Activated CD4-positive, CD25-positive, alpha-beta regulatory T cell treated with anti-CD3 and anti-CD28 coated beads, Interleukin-2, amount 50 U/mL, for 16 hours (primary cell): ENCODE measurements around the gene PCSK2.

Source experiments
- DNase-seq: peaks from one replicate; pipeline ENCODE4 v3.0.0-alpha.2; 2020; ENCODE audit warnings: low read depth, low spot score

PCSK2 gene

GRCh38 chr20:17262786-17263185, 35.9 kb downstream of the PCSK2 start:
- no peak for DNase-seq

GRCh38 chr20:17273717-17274116, 46.9 kb downstream of the PCSK2 start:
- DNase-seq: no peak

- DNase-seq: no peak
Observed at GRCh38 chr20:17276101-17276500, 49.3 kb downstream of the PCSK2 start.

GRCh38 chr20:17281478-17281877, 54.6 kb downstream of the PCSK2 start:
- no peak for DNase-seq

GRCh38 chr20:17282501-17282900, 55.7 kb downstream of the PCSK2 start:
- DNase-seq: no peak

- no peak for DNase-seq
Observed at GRCh38 chr20:17287503-17287902, 60.7 kb downstream of the PCSK2 start.

- DNase-seq: no peak
Observed at GRCh38 chr20:17287998-17288397, 61.2 kb downstream of the PCSK2 start.

- no peak for DNase-seq
Observed at GRCh38 chr20:17295151-17295726, 68.4 kb downstream of the PCSK2 start.

GRCh38 chr20:17295991-17296390, 69.2 kb downstream of the PCSK2 start:
- no peak for DNase-seq

- no peak for DNase-seq
Observed at GRCh38 chr20:17298171-17298570, 71.3 kb downstream of the PCSK2 start.

- DNase-seq: no peak
Observed at GRCh38 chr20:17298751-17299150, 71.9 kb downstream of the PCSK2 start.

- DNase-seq: no peak
Observed at GRCh38 chr20:17300113-17300512, 73.3 kb downstream of the PCSK2 start.

- no peak for DNase-seq
Observed at GRCh38 chr20:17304774-17305173, 77.9 kb downstream of the PCSK2 start.

GRCh38 chr20:17306427-17306826, 79.6 kb downstream of the PCSK2 start:
- DNase-seq: no peak

GRCh38 chr20:17314264-17314663, 87.4 kb downstream of the PCSK2 start:
- DNase-seq: no peak

- no peak for DNase-seq
Observed at GRCh38 chr20:17315407-17316231, 88.8 kb downstream of the PCSK2 start.

GRCh38 chr20:17316316-17317038, 89.6 kb downstream of the PCSK2 start:
- no peak for DNase-seq

- DNase-seq: no peak
Observed at GRCh38 chr20:17317341-17317740, 90.5 kb downstream of the PCSK2 start.

- no peak for DNase-seq
Observed at GRCh38 chr20:17320456-17320855, 93.6 kb downstream of the PCSK2 start.

GRCh38 chr20:17326096-17326495, 99.3 kb downstream of the PCSK2 start:
- DNase-seq: no peak

GRCh38 chr20:17327185-17328148, 100.6 kb downstream of the PCSK2 start:
- no peak for DNase-seq

GRCh38 chr20:17334932-17335331, 108.1 kb downstream of the PCSK2 start:
- no peak for DNase-seq
